ENCODE measurements around the gene MAGEB17.
"Not testable (repeated sequence)": the region's sequence is repeated elsewhere in the genome, so short reads cannot be mapped to it uniquely, and the experiment has no call there.

Gene MAGEB17

DNA sequence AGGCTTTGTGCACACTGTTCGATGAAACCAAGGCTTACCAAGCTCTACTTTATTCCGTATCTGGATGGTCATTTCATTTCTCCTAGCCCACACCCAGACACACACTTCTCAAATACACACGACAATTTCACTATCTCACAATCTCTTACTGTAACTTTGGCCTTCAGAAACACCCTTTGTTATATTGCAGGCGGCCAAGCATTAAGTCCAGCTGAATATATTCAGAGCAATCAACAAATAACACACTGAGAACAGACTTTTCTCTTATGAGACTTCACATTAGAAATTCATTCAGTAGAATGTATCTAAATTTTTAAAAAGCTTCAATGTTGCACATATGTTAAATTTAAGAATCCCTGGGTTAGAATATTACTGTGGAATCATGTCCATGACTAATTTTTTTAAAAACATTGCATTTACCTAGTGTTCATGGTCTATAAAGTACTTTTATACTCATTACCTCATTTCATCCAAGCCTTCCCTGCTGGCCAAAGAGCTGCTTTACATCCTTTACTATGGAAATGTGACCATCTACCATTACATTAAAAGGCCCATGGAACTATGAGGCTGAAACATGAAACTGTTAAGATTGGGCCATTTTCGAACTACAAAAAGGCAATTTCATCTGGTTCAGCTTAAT, 10.5 kb upstream of the MAGEB17 start:
- no peak for DNase-seq (ENCODE audit: low spot score)

DNA sequence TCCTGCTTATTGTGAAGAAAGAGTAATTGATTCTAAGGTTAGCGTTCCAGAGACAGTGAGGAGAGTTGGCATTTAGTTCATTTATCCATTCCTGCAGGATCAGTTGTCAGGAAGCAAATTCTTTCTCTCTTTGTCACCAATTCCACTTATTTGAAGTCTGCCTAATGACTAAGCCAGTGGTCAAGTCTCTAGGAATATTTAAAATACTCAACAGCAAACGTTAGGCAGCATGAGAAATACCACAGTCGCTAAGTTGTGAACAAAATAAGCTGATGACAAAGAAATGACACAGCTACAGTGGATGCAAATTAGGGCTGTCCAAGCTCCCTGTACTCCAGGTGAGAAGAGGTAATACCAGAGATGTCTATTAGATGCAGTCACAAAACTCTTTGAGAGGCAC, 6.6 kb upstream of the MAGEB17 start:
- no peak for DNase-seq (ENCODE audit: low spot score)

DNA sequence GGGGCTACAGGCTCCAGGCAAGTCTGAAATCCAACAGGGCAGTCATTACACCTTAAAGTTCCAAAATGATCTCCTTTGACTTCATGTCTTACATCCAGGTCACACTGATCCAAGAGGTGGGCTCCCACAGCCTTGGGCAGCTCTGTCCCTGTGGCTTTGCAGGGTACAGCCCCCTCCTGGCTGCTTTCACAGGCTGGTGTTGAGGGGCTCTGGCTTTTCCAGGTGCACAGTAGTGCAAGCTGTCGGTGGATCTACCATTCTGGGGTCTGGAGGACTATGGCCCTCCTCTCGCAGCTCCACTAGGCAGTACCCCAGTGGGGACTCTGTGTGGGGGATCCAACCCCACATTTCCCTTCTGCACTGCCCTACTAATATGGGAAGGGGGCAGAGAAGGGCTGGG, 6.1 kb upstream of the MAGEB17 start:
- DNase-seq (ENCODE audit: low spot score), result not testable (repeated sequence)

DNA sequence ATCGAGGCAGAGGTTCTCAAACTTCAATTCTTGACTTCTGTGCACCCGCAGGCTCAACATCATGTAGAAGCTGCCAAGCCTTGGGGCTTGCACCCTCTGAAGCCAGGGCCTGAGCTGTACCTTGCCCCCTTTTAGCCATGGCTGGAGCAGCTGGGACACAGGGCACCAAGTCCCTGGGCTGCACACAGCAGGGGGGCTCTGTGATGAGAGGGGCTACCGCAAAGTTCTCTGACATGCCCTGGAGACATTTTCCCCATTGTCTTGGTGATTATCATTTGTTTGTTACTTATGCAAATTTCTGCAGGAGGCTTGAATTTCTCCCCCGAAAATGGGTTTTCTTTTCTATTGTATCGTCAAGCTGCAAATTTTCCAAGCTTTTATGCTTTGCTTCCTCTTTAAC, 4.9 kb upstream of the MAGEB17 start:
- DNase-seq (ENCODE audit: low spot score), result no peak

DNA sequence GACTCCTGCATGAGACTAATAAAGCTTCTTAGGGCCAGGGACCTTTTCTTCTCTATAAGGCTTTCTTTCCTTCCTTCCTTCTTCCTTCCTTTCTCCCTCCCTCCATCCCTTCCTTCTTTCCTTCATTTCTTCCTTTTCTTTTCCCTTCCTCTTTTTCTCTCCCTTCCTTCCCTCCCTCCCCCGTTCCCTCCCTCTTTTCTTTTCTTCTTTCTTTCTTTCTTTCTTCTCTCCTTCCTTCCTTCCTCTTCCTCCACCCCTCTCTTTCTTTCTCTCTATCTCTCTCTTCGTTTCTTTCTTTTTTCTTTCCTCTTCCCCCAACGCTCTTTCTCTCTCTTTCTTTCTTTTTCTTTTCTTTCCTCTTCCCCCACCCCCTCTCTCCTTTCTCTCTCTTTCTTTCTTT, 2.5 kb upstream of the MAGEB17 start:
- DNase-seq (ENCODE audit: low spot score), result no peak

DNA sequence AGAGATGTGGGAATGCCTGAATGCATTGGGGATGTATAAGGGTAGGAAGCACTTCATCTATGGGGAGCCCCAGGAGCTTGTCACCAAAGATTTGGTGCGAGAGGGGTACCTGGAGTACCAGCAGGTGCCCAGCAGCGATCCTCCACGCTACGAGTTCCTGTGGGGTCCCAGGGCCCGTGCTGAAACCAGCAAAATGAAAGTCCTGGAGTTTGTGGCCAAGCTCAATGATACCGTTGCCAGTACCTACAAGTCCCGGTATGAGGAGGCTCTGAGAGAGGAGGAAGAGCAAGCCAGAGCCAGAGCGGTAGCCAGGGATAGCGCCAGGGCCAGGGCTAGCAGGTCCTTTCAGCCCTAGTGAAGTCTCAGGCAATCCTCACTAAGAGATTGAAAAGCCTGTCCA, 3.8 kb downstream of the MAGEB17 start:
- no peak for DNase-seq (ENCODE audit: low spot score)

DNA sequence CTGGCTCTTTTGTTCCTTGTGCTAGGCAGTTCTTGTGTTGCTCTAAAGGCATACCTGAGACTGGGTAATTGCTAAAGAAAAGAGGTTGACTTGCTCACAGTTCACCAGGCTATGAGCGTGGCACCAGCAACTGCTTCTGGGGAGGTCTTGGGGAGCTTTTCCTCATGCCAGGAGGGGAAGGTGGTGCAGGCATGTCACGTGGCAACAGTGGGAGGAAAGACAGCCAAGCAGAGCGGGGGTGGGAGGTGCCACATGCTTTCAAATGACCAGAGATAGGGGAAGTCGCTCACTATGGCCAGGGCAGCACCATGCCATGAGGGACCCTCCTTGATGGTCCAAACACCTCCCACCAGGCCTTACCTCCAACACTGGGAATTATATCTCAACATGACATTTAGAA, 4.7 kb downstream of the MAGEB17 start:
- no peak for DNase-seq (ENCODE audit: low spot score)

DNA sequence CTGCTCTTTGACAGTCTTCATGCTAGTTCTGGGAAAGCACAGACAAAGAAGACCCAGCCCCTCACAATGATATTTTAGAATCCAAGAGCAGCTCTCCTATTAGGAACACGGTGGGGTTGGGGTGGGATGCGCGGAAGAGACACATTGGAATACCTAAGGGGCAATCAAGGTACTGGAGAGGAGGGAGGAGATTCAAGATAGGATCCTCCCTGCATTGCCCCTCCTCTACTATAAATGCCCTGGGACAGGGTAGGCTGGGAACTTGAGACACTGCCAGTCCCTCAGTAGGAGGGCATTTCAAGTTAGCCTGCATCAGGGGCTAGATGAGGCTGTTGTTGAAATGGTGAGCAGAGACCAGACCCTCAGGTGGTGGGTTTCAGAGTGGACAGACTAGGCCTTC, 5.1 kb downstream of the MAGEB17 start:
- DNase-seq (ENCODE audit: low spot score), result no peak

DNA sequence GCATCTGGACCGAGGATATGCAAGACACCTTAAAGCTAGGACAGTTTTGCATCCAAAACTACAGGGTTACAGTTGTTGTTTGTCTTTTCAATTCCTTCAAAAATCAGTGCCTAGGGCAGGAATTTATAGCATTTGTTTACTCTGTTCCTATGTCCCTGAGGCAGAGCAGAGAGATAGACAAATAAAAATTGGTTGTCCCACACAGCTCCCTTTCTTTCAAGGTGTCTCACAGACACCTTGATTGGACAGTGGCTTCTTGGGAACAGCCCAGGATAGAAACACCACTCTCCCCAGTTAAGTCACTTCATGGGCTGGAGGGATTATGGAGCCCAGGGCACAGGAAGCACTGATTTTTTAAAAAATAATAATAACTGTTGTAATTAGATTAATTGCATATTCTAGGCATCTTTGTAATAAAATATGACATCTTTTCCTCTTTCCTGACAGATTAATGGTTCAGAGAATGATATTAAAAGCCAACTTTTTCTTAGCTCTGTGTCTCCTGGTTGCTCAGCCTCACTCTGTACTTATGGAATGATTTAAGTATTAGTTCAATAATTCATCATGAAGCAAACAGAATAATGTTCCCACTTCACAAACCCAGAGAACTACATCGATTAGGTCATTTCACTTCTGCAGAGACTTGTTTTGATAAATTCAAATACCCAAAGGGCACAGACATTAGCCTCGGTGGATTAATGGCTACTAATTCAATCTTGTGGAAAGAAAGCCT, 8.2 kb downstream of the MAGEB17 start:
- DNase-seq (ENCODE audit: low spot score), result no peak

DNA sequence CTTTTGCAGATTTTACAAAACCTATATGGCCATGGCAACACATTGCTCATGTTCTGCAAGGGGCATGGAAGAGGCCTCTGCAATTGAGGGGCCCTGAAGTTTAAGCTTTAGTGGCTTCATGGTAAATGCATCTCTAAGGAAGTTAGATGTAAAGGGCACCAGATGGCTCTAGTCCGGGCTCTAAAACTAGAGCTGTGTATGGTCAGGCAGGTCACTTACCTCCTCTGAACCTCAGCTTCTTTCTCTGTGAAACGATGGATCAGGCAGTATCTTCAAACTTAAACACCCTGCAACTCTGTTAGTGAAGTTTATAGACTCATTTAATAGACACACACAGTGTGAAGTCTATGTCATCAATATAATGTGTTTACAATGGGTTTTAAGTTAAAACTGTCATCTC, 10.0 kb downstream of the MAGEB17 start:
- no peak for DNase-seq (ENCODE audit: low spot score)

DNA sequence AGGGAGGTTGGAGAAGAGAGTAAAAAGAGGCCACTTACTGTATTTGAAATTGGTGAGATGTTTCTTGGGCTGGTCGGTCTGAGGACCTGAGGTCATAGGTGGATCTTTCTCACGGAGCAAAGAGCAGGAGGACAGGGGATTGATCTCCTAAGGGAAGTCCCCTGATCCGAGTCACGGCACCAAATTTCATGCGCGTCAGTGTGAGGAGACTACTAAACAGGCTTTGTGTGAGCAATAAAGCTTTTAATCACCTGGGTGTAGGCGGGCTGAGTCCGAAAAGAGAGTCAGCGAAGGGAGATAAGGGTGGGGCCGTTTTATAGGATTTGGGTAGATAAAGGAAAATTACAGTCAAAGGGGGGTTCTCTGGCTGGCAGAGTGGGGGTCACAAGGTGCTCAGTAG, 16.6 kb downstream of the MAGEB17 start:
- DNase-seq (ENCODE audit: low spot score), result not testable (repeated sequence)

DNA sequence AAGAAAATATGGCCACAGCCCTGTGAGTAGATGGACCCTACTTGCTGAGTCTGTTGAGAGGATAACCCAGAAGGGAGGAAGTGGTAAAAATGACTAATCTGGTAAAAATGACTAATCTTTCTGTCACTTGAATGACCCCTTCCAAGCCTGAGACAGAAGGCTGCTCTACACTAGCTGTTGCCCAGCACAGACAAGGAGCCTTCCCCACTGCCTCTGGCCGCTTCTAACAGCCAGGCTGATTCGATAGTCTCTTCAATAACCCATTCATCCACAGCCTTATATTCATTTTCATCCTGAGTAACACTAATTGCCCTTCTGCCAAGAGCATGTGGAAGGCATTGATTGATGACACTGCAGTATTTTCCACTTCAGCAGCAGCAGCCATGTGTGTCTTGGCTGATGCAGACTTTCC, 18.4 kb downstream of the MAGEB17 start:
- no peak for DNase-seq (ENCODE audit: low spot score)

DNA sequence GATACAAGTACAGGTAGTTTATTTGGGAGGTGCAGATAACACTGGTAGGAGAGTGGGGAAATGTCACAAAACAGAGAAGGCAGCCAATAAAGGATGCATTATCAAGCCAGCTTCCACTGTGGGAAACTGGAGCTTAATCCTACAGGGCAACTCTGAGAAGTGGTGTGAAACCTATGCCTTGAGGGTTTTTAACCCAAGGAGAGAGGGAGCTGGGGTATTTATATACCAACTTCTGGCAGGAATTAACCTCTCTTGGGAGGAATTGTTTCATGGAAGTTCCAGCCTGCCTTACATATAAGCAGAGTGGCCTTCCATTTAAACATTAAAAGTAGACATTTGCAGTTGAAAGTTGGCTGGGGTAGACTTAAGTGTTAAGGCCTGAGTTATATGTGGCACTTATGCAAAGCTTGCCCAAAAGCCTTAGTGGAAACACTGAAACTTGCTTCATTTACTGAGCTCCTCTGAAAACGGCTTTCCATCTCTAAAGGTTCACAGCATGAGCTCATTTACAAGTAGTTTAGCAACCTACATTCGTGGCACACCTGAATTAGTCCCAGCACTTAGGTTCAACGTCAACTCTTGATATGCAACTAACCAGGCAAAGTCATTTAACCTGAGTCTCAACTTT, 19.2 kb downstream of the MAGEB17 start:
- no peak for DNase-seq (ENCODE audit: low spot score)

DNA sequence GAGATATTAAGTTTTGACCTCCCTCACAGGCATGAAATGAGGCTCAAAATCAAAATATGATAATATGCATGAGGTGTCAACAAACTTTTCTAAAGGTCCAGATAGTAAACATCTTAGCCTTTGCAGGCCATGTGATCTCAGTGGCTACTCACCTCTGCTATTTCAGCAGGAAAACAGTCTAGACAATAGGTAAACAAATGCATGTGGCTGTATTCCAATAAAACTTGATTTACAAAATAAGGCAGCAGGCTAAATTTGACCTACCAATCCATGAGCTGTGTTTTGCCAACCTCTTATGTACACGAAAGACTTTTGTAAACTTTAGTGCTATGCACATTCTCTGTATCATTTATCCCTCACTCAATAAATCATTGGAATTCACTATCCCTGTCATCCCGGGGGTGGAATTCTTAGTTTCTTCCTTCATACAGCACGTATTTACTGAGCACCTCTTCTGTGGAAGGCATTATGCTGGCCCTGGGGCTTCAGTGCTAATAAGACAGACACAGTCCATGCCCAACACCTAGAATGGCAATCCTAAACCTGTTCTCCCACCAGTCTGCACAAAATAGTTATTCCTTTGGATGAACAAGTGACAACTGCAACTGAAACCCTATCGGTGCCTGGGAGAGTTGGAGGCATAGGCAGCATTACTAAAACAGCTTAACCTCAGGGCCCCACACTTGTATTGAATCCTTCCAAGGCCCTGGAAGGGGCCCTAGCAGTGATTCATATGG, 19.9 kb downstream of the MAGEB17 start:
- no peak for DNase-seq (ENCODE audit: low spot score)

DNA sequence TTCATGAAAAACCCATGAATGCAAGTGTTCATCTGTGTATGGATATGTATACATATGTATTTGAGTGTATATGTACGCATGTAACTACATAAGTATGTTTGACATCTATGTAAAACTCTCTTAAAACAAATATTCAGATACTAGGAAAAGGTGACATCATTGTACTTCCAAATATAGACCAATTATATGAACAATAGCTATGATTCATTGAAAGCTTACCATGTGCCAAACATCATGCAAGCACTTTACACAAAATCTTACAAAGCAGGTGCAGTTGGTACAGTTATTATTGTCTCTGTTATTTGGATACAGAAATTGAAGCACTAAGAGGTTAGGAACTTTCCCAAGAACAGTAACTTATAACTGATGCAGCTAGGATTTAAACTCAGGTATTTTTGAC, 21.4 kb downstream of the MAGEB17 start:
- no peak for DNase-seq (ENCODE audit: low spot score)

DNA sequence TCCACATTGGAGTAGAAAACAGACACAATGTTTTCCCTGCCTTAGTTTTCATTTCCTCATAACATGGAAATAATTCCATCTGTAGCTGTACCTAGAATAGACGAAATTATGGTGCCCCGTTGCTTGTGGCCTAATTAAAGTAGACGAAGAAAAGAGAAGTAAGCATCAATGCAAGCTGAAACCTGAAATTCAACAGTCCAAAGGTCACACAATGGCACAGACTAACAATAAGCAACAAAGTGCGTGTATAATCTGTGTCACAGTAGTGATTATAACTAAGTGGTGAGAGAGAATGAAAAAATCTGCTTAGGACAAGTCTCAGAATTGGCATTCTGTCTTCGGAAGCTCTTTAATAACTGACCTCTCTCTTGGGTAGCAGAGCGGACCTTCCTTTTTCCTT, 24.3 kb downstream of the MAGEB17 start:
- DNase-seq (ENCODE audit: low spot score), result no peak

DNA sequence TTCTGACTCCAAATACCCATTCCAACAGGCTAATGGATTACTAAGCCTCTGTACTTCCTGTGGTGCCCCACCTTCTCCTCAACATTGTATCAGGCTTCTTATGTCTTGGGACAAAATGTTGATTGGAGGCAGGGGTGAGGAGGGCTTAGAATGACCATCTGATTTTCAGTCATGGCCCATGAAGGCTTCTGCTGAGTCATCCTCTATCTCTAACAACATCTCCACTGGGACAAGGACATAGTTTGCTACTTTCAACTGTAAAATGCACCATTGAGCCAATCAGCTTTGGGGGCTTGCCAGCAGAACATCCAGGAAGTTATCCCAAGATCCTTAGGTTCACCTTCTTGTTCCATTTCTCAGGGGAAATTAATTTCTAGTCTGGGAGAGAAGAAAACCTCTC, 29.5 kb downstream of the MAGEB17 start:
- no peak for DNase-seq (ENCODE audit: low spot score)

DNA sequence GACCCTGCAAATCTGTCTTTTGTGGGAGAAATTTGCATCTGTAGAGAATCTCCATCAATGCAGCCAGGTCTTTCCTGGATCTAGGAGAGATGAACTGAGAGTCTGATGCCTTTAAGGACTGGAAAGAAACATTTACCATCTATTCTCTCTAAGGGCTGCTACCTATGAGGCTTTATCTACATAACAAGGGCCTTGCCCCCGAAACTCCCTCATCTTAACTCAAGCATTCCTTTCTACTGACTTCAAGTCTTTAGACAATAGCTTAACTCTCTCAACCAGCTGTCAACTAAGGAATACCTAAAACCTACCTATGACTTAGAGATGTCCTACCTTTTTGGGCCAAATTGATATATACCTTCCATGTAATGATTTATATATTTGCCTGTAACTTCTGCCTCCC, 32.1 kb downstream of the MAGEB17 start:
- DNase-seq (ENCODE audit: low spot score), result no peak

DNA sequence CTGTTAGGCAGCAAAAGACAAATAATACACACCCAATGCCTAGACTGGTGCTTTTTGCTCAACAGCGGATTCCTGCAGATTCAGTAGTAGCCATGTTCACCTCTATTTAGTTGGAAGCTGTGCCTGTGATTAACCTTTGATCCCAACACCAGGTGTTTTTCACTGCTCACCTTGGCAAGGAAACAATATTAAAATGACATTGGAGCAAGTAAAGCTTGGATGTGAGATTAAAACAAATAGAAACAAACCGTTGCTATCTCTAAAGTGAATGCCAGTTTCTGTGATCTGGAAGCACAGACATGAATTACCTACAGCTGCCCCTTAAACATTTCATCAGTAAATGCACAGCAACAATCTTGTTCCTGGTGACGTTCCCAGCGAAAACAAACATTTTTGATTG, 35.7 kb downstream of the MAGEB17 start:
- no peak for DNase-seq (ENCODE audit: low spot score)

DNA sequence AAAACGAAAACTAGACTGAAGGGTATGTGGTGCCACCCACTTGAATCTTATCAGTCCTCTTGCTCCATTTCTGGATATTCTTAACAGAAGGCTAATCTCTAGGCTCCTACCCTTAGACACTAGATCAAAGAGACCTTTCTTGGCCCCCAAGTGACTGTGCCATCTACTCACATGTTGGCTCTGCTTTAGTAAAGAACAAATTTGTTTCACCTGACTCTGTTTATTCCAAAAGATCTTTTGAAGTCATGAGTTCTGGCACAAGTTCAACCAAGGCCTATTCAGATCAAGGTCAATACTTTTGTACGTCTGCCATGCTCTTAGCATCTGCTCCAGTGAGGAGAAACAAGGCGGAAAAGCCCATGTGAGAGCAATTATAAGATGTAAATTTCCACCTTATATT, 37.3 kb downstream of the MAGEB17 start:
- DNase-seq (ENCODE audit: low spot score), result no peak

DNA sequence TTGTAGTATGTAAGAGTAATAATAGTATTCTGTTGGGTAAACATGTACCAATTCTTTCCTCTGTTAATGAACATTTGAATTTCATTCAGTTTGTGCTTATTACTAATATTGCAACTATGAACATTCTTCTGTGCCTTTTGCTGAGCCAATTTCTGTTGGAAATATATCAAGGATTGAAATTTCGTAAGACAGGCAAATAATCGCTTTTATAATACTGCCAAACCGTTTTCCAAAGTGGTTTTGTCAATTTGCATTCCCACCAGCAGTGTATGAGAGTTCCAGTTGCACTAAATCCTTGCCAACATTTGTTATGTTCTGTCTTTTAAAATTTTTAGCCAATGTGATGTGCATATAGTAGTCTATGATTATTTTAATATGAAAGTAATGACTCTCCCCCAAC, 38.6 kb downstream of the MAGEB17 start:
- DNase-seq (ENCODE audit: low spot score), result no peak

DNA sequence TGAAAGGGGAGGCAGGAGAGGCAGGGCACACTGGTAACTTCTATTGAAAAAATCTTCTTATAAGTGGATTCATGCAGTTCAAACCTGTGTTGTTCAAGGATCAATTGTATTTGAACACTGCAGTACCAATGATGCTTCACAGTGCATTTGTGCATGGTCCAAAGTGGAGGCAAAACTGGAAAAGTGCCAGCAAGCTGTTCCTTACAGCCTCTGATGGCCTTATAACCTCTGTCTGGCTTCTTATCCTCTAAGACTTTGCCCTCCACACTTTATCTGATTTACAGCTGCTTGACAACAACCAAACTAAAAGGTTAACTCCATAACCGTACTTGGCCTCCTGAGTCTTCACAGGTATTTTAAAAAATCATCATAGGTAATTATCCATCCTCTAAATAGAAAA, 40.4 kb downstream of the MAGEB17 start:
- no peak for DNase-seq (ENCODE audit: low spot score)

DNA sequence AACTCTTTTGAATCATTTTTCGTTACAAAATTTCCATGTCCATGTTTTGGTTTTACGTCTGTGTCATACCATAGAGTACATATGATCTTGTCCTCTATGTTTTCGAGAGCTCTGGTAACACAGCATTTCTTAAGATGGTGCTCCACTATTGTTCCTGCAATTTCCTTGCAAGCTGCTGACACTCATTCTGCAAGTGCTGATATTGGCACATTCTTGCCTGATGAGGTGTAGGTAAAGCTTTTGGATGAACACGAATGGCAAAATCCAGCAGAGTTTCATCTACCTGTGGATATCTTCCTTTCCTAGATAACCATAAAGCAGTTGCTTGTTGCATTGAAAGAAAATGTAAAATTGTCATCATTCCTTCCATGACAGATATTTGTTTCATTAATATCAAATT, 41.3 kb downstream of the MAGEB17 start:
- no peak for DNase-seq (ENCODE audit: low spot score)

Measured in pons (tissue), 1 donor.